GM15510 (cell line): Measurements from ENCODE around the gene HLA-DQA2.

Source experiments
- POLR2A ChIP-seq: IDR thresholded peaks from 3 replicates; pipeline ENCODE4 v1.6.1; 2011; ENCODE audit warnings: borderline replicate concordance; ENCODE audit not compliant: insufficient read length; ENCODE audit errors: extremely low read depth

The HLA-DQA2 gene

GRCh38 chr6:32763421-32763820 is 22.2 kb downstream of the HLA-DQA2 start, which contains the start of gene HLA-DQB2:
Gene HLA-DQB2 (minus strand): TSS chr6:32763532. CDS start chr6:32763470, 62 bp downstream.
- TF ChIP-seq POLR2A: no peak

GRCh38 chr6:32764048-32764447 is 22.9 kb downstream of the HLA-DQA2 start:
- TF ChIP-seq POLR2A: no peak

GRCh38 chr6:32772656-32773055 is 31.5 kb downstream of the HLA-DQA2 start:
- no peak for TF ChIP-seq POLR2A

GRCh38 chr6:32774426-32774825 is 33.2 kb downstream of the HLA-DQA2 start:
- TF ChIP-seq POLR2A: no peak

GRCh38 chr6:32775071-32775470 is 33.9 kb downstream of the HLA-DQA2 start:
- TF ChIP-seq POLR2A: no peak

- no peak for TF ChIP-seq POLR2A
Observed at GRCh38 chr6:32779036-32779435, 37.8 kb downstream of the HLA-DQA2 start.

GRCh38 chr6:32785781-32786533 is 44.8 kb downstream of the HLA-DQA2 start:
- TF ChIP-seq POLR2A: no peak

GRCh38 chr6:32790306-32790705 is 49.1 kb downstream of the HLA-DQA2 start:
- no peak for TF ChIP-seq POLR2A

- no peak for TF ChIP-seq POLR2A
Observed at GRCh38 chr6:32792901-32793435, 51.8 kb downstream of the HLA-DQA2 start.

- TF ChIP-seq POLR2A: no peak
Observed at GRCh38 chr6:32794510-32794909, 53.3 kb downstream of the HLA-DQA2 start.
